GM19397 (cell line): Measurements from ENCODE around the gene RAB20.
"Not testable (repeated sequence)": the region's sequence is repeated elsewhere in the genome, so short reads cannot be mapped to it uniquely, and the experiment has no call there.

ENCODE experiments used
- ATAC-seq: cut with Tn5 transposase; IDR thresholded peaks from one replicate; pipeline ENCODE4 v1.9.1; 2021; ENCODE audit warnings: mild to moderate bottlenecking, moderate library complexity; ENCODE audit not compliant: unreplicated experiment

The RAB20 gene

DNA sequence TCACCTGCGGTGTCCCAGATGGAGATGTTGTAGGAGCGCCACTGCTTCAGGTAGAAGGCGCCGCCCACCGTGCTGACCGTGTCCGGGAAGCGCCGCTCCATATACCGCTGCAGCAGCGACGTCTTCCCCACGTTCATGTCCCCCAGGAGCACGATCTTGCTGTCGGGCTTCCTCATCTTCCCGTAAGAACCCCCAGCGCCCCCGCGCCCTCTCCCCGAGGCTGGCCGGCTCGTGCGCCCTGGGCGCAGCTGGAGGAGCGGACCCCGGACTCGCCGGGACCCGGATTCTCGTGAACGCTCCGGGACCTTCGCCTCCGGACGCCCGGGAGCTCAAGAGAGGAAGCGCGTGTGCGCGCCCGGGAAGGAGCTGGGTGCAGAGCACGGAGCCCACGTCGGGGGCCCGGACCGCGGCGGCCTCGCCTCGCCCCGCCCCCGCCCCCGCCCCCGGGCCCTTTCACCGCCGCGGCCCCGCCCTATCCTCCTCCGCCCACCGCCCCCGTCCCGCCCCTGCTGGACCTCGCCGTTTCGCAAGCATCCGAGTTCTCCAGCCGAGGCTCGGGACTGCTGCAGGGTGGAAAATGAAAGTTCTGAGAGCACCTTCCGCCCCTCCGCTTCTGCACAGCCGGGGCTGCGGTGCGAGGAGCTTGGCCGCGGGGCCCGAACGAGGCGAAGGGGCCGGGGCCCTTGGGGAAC, at the start of gene RAB20:
Gene RAB20 (minus strand): TSS at position 379 of the 692 bp plus-strand sequence. CDS start 203 bp downstream, at position 176.
- ATAC-seq = peak; percentile 70

DNA sequence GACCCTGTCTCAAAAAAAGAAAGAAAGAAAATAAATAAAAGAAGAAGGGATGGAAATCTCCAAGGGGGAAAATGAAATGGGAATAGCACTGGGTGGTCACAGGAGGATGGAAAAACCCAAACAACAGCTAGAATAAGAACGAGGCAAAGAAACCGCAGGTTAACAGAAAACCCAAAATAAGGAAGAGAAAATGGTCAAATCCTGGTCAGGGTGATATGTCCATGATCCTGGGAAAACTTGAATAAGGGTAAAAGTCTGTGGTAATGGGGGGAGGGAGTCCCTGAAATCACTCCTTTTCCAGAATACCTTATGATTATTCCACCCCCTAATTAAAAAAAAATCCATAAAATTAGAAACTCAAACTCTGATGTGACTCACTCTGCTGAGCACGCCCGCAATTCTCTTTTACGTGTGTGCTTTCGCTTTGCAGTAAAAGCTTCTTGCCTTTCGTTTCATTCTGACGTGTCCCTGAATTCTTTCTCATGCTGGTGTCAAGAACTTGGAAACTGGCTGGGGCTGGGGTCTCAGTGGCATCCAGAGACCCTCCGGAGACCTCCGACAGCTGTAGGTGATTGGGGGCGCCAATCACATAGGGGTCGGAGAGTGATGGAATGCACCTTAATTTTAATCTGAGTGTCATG, 49.6 kb upstream of the RAB20 start:
- no peak for ATAC-seq

DNA sequence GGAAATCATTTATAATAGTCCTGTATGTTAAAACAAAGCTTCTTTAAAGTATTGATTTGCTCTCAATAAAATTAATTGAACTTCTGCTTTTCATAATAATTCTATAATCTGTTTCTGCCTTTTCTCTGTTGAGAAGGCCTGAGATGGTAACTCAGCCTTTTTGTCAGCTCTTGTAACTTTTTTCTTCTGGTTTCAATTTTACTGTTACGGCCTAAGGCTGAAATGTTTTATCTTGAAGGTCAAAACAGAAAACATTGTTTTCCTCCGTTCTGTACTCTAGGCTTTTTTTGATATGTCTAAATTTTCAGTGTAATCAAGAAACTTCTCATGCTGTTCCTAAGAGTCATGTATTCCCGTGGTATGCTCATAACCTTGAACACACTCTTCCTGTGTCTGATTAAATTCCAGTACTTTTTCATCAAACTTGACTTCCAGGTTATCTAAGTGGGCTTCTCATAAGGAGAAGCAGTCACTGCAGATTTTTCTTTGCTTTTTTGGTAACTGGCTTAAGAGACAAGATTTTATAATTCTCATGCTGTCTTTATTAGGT, 46.2 kb upstream of the RAB20 start:
- no peak for ATAC-seq

GRCh38 chr13:110606281-110606680, 44.8 kb upstream of the RAB20 start:
- ATAC-seq = not testable (repeated sequence)

DNA sequence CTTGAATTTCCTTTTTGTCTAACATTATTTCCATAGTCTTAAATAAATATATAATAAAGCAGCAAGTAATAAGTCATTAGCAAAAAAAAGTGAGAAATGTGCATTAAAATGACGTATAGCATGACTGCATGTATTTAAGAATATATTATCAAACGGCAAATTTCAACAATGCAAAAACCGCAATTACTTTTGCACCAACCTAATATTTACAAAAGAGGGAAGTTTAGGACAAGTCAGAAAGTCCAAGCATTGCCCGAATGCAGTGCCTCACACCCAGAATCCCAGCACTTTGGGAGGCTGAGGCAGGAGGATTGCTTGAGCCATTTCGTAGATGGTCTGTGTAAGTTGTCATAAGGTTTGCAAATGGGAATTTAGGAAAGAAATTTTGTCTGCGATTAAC, 43.6 kb upstream of the RAB20 start:
- no peak for ATAC-seq

DNA sequence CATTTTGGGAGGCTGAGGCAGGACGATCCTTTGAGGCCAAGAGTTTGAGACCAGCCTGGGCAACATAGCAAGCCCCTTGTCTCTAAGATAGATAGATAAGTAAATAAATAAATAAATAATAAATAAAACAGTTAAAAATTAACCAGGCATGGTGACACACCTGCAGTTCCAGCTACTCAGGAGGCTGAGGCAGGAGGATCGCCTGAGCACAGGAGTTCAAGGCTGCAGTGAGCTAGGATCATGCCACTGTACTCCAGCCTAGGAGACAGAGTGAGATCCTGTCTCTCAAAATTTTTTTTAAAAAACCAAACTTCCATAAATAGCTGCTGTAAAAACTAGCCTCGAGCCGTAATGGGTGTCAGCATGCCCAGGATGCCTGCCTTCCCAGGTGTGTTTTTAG, 39.5 kb upstream of the RAB20 start:
- ATAC-seq = no peak

- no peak for ATAC-seq
Observed at GRCh38 chr13:110600261-110600819, 38.8 kb upstream of the RAB20 start.

- no peak for ATAC-seq
Observed at GRCh38 chr13:110597041-110597689, 35.6 kb upstream of the RAB20 start.

DNA sequence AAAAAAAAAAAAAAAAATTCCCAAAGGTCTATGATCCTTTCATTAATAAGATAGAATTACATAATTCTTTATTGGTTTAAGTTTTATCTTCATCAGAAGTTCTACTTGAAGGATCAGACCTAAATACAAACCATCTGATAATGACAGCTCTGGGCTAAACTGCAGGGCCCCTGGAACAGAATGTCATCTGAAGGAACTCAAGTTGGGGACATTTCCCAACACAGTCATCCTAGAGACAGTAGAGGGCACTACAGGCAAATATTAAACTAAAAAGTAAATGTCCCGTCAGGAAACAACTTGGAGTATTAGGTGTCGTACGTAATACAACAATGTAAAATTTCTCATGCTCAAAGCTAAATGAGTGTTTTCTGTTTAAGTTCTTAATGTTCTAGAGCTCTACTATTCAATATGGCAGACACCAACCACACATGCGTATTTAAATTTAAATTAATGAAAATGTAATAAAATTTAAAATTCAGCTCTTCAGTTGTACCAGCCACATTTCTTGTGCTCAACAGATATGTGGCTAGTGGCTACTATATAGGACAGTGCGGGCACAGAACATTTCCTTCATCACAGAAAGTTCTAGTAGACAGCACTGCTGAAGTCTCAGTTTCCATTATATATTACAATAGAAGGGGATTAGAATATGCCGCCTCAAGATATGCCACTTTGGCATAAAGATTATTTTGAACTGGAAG, 32.1 kb upstream of the RAB20 start:
- peak; percentile 45 for ATAC-seq

DNA sequence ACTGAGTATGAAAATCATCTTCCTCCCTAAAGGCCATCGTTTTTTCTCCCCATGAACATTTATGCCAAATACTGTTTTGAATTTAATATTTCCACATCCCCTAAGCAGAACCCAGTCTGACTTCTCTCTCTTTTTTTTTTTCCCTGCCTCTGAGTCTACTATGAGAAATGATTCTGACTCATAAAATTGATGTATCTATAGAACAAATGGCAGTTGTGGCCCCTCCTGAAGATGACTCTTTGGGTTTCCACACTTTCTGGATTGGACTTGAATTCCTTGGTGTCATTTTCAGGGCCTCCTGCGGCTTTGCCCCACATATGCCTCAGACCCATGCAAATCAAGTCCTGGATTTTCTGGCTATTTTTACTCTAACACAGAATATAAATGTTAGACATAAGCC, 31.1 kb upstream of the RAB20 start:
- no peak for ATAC-seq

DNA sequence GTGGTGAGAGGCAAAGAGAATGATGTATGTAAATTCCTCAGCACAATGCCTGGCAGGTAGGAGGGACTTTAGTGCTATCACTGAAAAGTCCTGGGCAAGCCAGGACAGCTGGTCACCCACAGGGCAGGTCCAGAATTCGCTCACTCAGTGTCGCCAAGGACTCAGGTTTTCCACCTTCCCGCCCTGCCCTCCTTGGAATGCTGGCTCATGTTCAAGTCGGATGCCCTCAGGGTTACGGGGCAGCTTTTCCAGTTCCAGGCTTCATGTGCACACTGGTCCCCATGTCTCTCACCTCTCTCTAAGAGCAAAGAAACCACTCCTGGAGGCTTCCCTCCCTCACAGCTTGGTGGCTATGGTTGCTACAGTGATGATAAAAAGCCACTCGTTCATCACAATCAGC, 29.1 kb upstream of the RAB20 start:
- ATAC-seq = no peak

GRCh38 chr13:110589793-110590390, 28.4 kb upstream of the RAB20 start:
- ATAC-seq = no peak

GRCh38 chr13:110583178-110583865, 21.8 kb upstream of the RAB20 start:
- no peak for ATAC-seq

GRCh38 chr13:110582421-110582954, 21.0 kb upstream of the RAB20 start:
- ATAC-seq = no peak

- no peak for ATAC-seq
Observed at GRCh38 chr13:110581506-110582185, 20.1 kb upstream of the RAB20 start.

GRCh38 chr13:110580800-110581199, 19.3 kb upstream of the RAB20 start:
- no peak for ATAC-seq

DNA sequence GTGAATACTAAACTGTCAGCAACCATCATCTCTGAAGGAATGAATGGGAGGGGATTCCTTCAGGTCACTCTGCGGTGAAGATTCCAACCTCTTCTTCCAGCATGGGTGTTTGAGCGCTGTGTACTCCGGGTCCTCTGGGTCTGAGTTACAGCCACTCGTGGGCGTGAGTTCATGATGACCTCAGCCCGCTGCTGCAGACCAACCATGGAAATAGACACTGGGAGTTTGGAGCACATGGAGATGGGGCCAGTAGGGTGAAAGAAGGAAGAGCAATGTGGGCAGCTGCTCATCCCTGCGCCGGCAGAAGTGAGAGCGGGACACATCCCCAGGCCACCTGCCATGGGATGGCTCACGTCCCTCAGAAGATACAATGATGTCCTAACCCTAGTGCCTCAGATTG, 16.8 kb upstream of the RAB20 start:
- no peak for ATAC-seq

DNA sequence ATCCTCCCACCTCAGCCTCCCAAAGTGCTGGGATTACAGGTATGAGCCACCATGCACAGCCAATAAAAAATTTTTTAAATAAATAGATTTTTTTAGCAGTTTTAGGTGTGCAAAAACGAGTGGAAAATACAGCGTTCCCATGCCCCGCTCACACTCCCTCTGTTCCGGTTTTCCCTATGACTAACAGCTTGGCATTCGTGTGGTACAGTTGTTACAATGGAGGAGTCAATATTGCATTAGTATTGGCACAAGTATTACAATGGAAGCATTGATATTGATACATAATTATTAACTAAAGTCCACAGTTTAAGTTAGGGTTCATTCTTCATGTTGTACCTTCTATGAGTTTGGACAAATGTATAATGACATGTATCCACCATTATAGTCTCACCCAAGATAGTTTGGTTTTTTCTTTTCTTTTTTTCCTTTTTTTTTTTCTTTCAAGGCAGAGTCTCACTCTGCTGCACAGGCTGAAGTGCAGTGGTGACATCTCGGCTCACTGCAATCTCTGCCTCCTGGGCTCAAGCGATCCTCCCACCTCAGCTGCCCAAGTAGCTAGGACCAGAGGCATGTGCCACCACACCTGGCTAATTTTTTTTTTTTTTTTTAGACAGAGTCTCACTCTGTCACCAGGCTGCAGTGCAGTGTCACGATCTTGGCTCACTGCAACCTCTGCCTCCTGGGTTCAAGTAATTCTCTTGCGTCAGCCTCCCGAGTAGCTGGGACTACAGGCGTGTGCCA, 15.4 kb upstream of the RAB20 start:
- no peak for ATAC-seq

DNA sequence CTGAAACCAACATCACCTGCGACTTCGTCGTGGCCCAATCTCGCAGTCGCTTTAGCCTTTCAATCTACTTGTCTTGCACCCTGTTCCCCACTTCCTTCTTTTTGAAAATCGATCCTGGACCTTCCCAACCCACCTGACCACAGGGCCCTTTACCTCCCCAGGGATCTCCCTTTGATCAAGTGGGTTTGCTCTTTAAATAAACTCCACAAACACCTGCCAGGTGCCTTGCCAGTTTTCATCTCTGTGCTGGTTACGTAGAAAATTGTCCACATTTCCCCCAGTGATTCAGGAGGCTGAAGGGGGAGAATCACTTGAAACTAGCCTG, 14.5 kb upstream of the RAB20 start:
- no peak for ATAC-seq
